ENCODE data around the gene AGBL4. TPM values are rescaled to one million over a fixed set of nuclear protein-coding genes. Genes with fewer than 3 reads are reported as not detected.

AGBL4 gene
- total and polyA plus RNA-seq, 10 donors, result 0.05 to 1.8 (median 0.32) TPM; not detected in 1

GRCh38 chr1:49166031-49166430, 857.7 kb downstream of the AGBL4 start:
- DNase-seq, result no peak
- TF ChIP-seq POLR2AphosphoS5 (IDR thresholded peaks at IDR 0.05) (no peak), CTCF (IDR thresholded peaks at IDR 0.05 in 8 of 11, conservative IDR thresholded peaks at IDR 0.05 in 3 of 11) (no peak), POLR2A (IDR thresholded peaks at IDR 0.05) (no peak)
- no peaks in the 10 kb centered on the region for H3K4me1 ChIP-seq
- no peak overlapping the region for H3K4me3 ChIP-seq
- intact Hi-C loops (cut with DNase I; ENCODE audit: low total_unique reads), result no loop called here
- no peaks in the 10 kb centered on the region for H3K27me3 ChIP-seq (replicated peaks in 1 of 7)
- H3K36me3 ChIP-seq, result no peaks in the 10 kb centered on the region
- 72 to 79% (median 75%) methylated on average over 2 of the region's 2 CpGs for WGBS, 5 donors
- H3K9me3 ChIP-seq, result peaks cover 0 to 3% (median 0%) of the 10 kb centered on the region in 8 donors
- no peak overlapping the region for H3K27ac ChIP-seq

GRCh38 chr1:49163031-49163430, 860.7 kb downstream of the AGBL4 start:
- 65 to 81% (median 74%) methylated on average over 2 of the region's 2 CpGs for WGBS, 5 donors
- intact Hi-C loops (cut with DNase I; ENCODE audit: low total_unique reads), result no loop called here
- H3K27me3 ChIP-seq (replicated peaks in 1 of 7), result no peaks in the 10 kb centered on the region
- peaks cover 0 to 11% (median 0%) of the 10 kb centered on the region in 8 donors for H3K9me3 ChIP-seq
- H3K36me3 ChIP-seq, result no peaks in the 10 kb centered on the region
- H3K27ac ChIP-seq, result no peak overlapping the region
- no peak for TF ChIP-seq CTCF (IDR thresholded peaks at IDR 0.05 in 8 of 11, conservative IDR thresholded peaks at IDR 0.05 in 3 of 11)
- TF ChIP-seq POLR2AphosphoS5 (IDR thresholded peaks at IDR 0.05), result no peak
- TF ChIP-seq POLR2A (IDR thresholded peaks at IDR 0.05), result no peak
- no peak overlapping the region for H3K4me3 ChIP-seq
- no peaks in the 10 kb centered on the region for H3K4me1 ChIP-seq
- no peak for DNase-seq

GRCh38 chr1:49160677-49161076, 863.1 kb downstream of the AGBL4 start:
- no peak for DNase-seq
- Histone ChIP-seq H3K4me1 (no peaks in the 10 kb centered on the region), H3K9me3 (peaks cover 0 to 11% (median 0%) of the 10 kb centered on the region in 8 donors), H3K36me3 (no peaks in the 10 kb centered on the region), H3K4me3 (no peak overlapping the region), H3K27ac (no peak overlapping the region), H3K27me3 (replicated peaks in 1 of 7) (no peaks in the 10 kb centered on the region)
- 74 to 85% (median 80%) methylated on average over 6 of the region's 6 CpGs for WGBS, 5 donors
- no peak for TF ChIP-seq POLR2A (IDR thresholded peaks at IDR 0.05)
- TF ChIP-seq POLR2AphosphoS5 (IDR thresholded peaks at IDR 0.05), result no peak
- no peak for TF ChIP-seq CTCF (IDR thresholded peaks at IDR 0.05 in 8 of 11, conservative IDR thresholded peaks at IDR 0.05 in 3 of 11)
- intact Hi-C loops (cut with DNase I; ENCODE audit: low total_unique reads), result no loop called here

- TF ChIP-seq POLR2AphosphoS5 (IDR thresholded peaks at IDR 0.05), result no peak
- no peak for TF ChIP-seq POLR2A (IDR thresholded peaks at IDR 0.05)
- TF ChIP-seq CTCF (IDR thresholded peaks at IDR 0.05 in 8 of 11, conservative IDR thresholded peaks at IDR 0.05 in 3 of 11), result no peak
- no peak for DNase-seq
- no peak overlapping the region for H3K27ac ChIP-seq
- intact Hi-C loops (cut with DNase I; ENCODE audit: low total_unique reads), result no loop called here
- WGBS, 5 donors, result 83 to 94% (median 87%) methylated on average over 1 of the region's 1 CpG
- no peaks in the 10 kb centered on the region for H3K27me3 ChIP-seq (replicated peaks in 1 of 7)
- H3K36me3 ChIP-seq, result no peaks in the 10 kb centered on the region
- no peaks in the 10 kb centered on the region for H3K4me1 ChIP-seq
- H3K4me3 ChIP-seq, result no peak overlapping the region
- peaks cover 0 to 46% (median 34%) of the 10 kb centered on the region in 8 donors for H3K9me3 ChIP-seq
Measured at GRCh38 chr1:49136738-49137251, 887.0 kb downstream of the AGBL4 start.
